Common myeloid progenitor, CD34-positive (primary cell): Measurements from ENCODE around the gene KIF1A.

Experiments
- CTCF ChIA-PET: fragments of 350-600 bp; sonication (Branson Sonifier 250); formaldehyde crosslinking; loops from one replicate; lab custom pipeline; 2021; ENCODE audit warnings: antibody characterized with exemption; lab: Charles Lee
- POLR2A ChIA-PET: fragments of 350-600 bp; sonication (Branson Sonifier 250); formaldehyde crosslinking; loops from one replicate; lab custom pipeline; 2021; ENCODE audit warnings: antibody characterized with exemption; lab: Charles Lee
- DNase-seq, 3 donors: peaks; one replicate each; pipeline versions ENCODE4 v3.0.0 to v3.0.0-alpha.2; 2013
- H3K27ac ChIP-seq, 2 experiments: 1 replicate in 1 of 2; 2 replicates in 1 of 2; pipeline ENCODE4 v1.7.0; 2013; ENCODE audit warnings: inconsistent platforms in 2 of 2, low read length in 2 of 2, mild to moderate bottlenecking in 2 of 2, low read depth in 1 of 2, moderate library complexity in 1 of 2; ENCODE audit not compliant: severe bottlenecking in 2 of 2, insufficient read depth in 1 of 2, poor library complexity in 1 of 2
- H3K27me3 ChIP-seq, 5 experiments: replicated peaks in 2 of 5; 1 replicate in 3 of 5; 2 replicates in 2 of 5; pipeline versions ENCODE4 v1.6.1 to v1.7.0; 2013; ENCODE audit warnings: low read length in 4 of 5, mild to moderate bottlenecking in 2 of 5, moderate library complexity in 2 of 5, inconsistent platforms in 1 of 5; ENCODE audit not compliant: insufficient read depth in 5 of 5, control insufficient read depth in 4 of 5
- H3K36me3 ChIP-seq, 4 experiments: 1 replicate in 2 of 4; 2 replicates in 2 of 4; pipeline versions ENCODE4 v1.6.1 to v1.7.0; 2013; ENCODE audit warnings: low read length in 3 of 4, control low read depth in 1 of 4, mild to moderate bottlenecking in 1 of 4; ENCODE audit not compliant: control insufficient read depth in 4 of 4, insufficient read depth in 4 of 4
- H3K4me1 ChIP-seq, 4 experiments: 1 replicate in 3 of 4; 2 replicates in 1 of 4; pipeline versions ENCODE4 v1.6.1 to v1.7.1; 2013; ENCODE audit warnings: low read length in 3 of 4, mild to moderate bottlenecking in 3 of 4, control low read depth in 1 of 4, inconsistent platforms in 1 of 4, moderate library complexity in 1 of 4; ENCODE audit not compliant: control insufficient read depth in 4 of 4, insufficient read depth in 4 of 4; ENCODE audit errors: control extremely low read depth in 1 of 4
- H3K4me3 ChIP-seq, 7 experiments: 1 replicate in 4 of 7; 2 replicates in 3 of 7; pipeline versions ENCODE4 v1.5.1 to v1.7.0; 2013; ENCODE audit warnings: mild to moderate bottlenecking in 7 of 7, low read length in 6 of 7, moderate library complexity in 6 of 7, inconsistent platforms in 2 of 7, low read depth in 2 of 7, control low read depth in 1 of 7; ENCODE audit not compliant: insufficient read depth in 4 of 7, control insufficient read depth in 1 of 7; ENCODE audit errors: extremely low read depth in 1 of 7
- H3K9me3 ChIP-seq, 5 experiments: 1 replicate in 4 of 5; 2 replicates in 1 of 5; pipeline versions ENCODE4 v1.6.1 to v1.7.1; 2013; ENCODE audit warnings: low read length in 4 of 5, mild to moderate bottlenecking in 2 of 5, inconsistent platforms in 1 of 5, low read depth in 1 of 5, moderate library complexity in 1 of 5; ENCODE audit not compliant: control insufficient read depth in 4 of 5, insufficient read depth in 2 of 5; ENCODE audit errors: control extremely low read depth in 1 of 5
- WGBS: methylation state at CpG from one replicate; pipeline ENCODE4 v1.1.5; 2013; ENCODE audit not compliant: insufficient coverage; 5-methylcytosine and 5-hydroxymethylcytosine counted together

Gene KIF1A

GRCh38 chr2:240858871-240859270, 38.9 kb upstream of the KIF1A start:
- POLR2A ChIA-PET = no interaction called here
- Histone ChIP-seq H3K27me3 (no peaks in the 10 kb centered on the region), H3K4me3 (no peak overlapping the region), H3K36me3 (no peaks in the 10 kb centered on the region), H3K27ac (no peak overlapping the region), H3K9me3 (peaks cover 0 to 14% (median 10%) of the 10 kb centered on the region in 5 experiments), H3K4me1 (no peaks in the 10 kb centered on the region)
- DNase-seq = no peak
- WGBS = 94% methylated on average over 9 of the region's 10 CpGs
- CTCF ChIA-PET = no interaction called here

- DNase-seq = no peak
- no peaks in the 10 kb centered on the region for H3K36me3 ChIP-seq
- 92% methylated on average over 13 of the region's 13 CpGs for WGBS
- ChIA-PET CTCF (interaction anchor here (1.1 to 1.3 kb wide), 2 partner anchors 9 to 54 kb away, joined by 3 read pairs; no protein-coding TSS in a partner anchor), POLR2A (no interaction called here)
- H3K4me3 ChIP-seq = no peak overlapping the region
- H3K27me3 ChIP-seq = no peaks in the 10 kb centered on the region
- no peaks in the 10 kb centered on the region for H3K4me1 ChIP-seq
- no peak overlapping the region for H3K27ac ChIP-seq
- H3K9me3 ChIP-seq = peaks cover 0 to 14% (median 10%) of the 10 kb centered on the region in 5 experiments
Observed at GRCh38 chr2:240858321-240858720, 38.3 kb upstream of the KIF1A start.

- 96% methylated on average over 12 of the region's 21 CpGs for WGBS
- H3K4me3 ChIP-seq = no peak overlapping the region
- H3K9me3 ChIP-seq = peaks cover 0 to 14% (median 10%) of the 10 kb centered on the region in 5 experiments
- DNase-seq = no peak
- no peak overlapping the region for H3K27ac ChIP-seq
- no peaks in the 10 kb centered on the region for H3K27me3 ChIP-seq
- H3K4me1 ChIP-seq = no peaks in the 10 kb centered on the region
- ChIA-PET POLR2A (no interaction called here), CTCF (interaction anchor here (1.1 to 1.3 kb wide), 2 partner anchors 10 to 55 kb away, joined by 3 read pairs; no protein-coding TSS in a partner anchor)
- no peaks in the 10 kb centered on the region for H3K36me3 ChIP-seq
Observed at GRCh38 chr2:240857039-240858008, 37.3 kb upstream of the KIF1A start.

GRCh38 chr2:240856151-240856980, 36.3 kb upstream of the KIF1A start:
- Histone ChIP-seq H3K27ac (no peak overlapping the region), H3K27me3 (no peaks in the 10 kb centered on the region), H3K4me3 (no peak overlapping the region), H3K4me1 (no peaks in the 10 kb centered on the region), H3K36me3 (no peaks in the 10 kb centered on the region), H3K9me3 (peaks cover 0 to 14% (median 10%) of the 10 kb centered on the region in 5 experiments)
- POLR2A ChIA-PET = no interaction called here
- CTCF ChIA-PET = no interaction called here
- WGBS = 79% methylated on average over 13 of the region's 21 CpGs
- no peak for DNase-seq

GRCh38 chr2:240855670-240856069, 35.7 kb upstream of the KIF1A start:
- no peak for DNase-seq
- H3K4me1 ChIP-seq = no peaks in the 10 kb centered on the region
- CTCF ChIA-PET = no interaction called here
- peaks cover 0 to 14% (median 10%) of the 10 kb centered on the region in 5 experiments for H3K9me3 ChIP-seq
- no peaks in the 10 kb centered on the region for H3K36me3 ChIP-seq
- POLR2A ChIA-PET = no interaction called here
- no peak overlapping the region for H3K27ac ChIP-seq
- 90% methylated on average over 7 of the region's 8 CpGs for WGBS
- H3K4me3 ChIP-seq = no peak overlapping the region
- no peaks in the 10 kb centered on the region for H3K27me3 ChIP-seq

GRCh38 chr2:240852671-240853314, 32.8 kb upstream of the KIF1A start:
- Histone ChIP-seq H3K9me3 (peaks cover 0 to 14% (median 10%) of the 10 kb centered on the region in 5 experiments), H3K4me1 (no peaks in the 10 kb centered on the region), H3K4me3 (no peak overlapping the region), H3K27me3 (no peaks in the 10 kb centered on the region), H3K27ac (no peak overlapping the region), H3K36me3 (no peaks in the 10 kb centered on the region)
- CTCF ChIA-PET = interaction anchor here (1.9 to 3.1 kb wide), 5 partner anchors 9 to 807 kb away, joined by 7 to 20 read pairs (median 12); no protein-coding TSS in a partner anchor
- 87% methylated on average over 12 of the region's 15 CpGs for WGBS
- POLR2A ChIA-PET = no interaction called here
- no peak for DNase-seq
